ENCODE results near the gene DOCK10. TPM values are rescaled to one million over a fixed set of nuclear protein-coding genes. Genes with fewer than 3 reads are reported as not detected.

DOCK10 gene
- total RNA-seq, 2 experiments from 2014 or later = 191 to 198 TPM

DNA sequence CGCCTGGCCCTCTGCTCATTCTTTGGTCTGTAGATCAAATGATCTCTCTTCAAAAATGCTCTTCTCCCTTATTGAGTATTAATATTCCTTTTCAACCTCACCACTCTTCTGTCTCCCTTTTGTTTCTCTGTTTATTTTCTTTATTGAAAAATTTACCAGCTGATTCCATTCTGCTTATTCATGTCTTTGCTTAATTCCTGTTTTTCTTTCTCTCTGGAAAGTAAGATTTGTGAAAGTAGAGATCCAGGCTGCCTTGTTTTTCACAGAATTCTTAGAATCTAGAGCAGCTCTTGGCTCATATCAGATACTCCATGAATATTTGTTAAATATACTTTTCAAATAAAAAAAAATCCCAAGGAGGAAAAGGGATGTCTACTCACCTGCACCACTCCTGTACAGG, 157.0 kb downstream of the DOCK10 start:
- no peak for ATAC-seq
- Mint-ChIP-seq H3K4me1 (ENCODE audit: low read depth) (peaks cover 66% of the 10 kb centered on the region), H3K4me3 (no peak overlapping the region), H3K9me3 (no peaks in the 10 kb centered on the region), H3K27ac (peak overlapping the region; percentile 12), H3K36me3 (ENCODE audit: low read depth) (peaks cover 88% of the 10 kb centered on the region), H3K27me3 (no peaks in the 10 kb centered on the region)
- DNase-seq = no peak
- ChIA-PET POLR2A (interaction anchor here (0.8 kb wide), 1 partner anchor 104 kb away, joined by 3 read pairs; no protein-coding TSS in a partner anchor), CTCF (interaction anchor here (1.2 kb wide), 1 partner anchor 116 kb away, joined by 3 read pairs; no protein-coding TSS in a partner anchor)
- intact Hi-C loops (cut with micrococcal nuclease) = loop anchor here (5.0 kb wide), 1 partner anchor 117 kb away; no protein-coding TSS in a partner anchor
- TF ChIP-seq, protein P1, sequence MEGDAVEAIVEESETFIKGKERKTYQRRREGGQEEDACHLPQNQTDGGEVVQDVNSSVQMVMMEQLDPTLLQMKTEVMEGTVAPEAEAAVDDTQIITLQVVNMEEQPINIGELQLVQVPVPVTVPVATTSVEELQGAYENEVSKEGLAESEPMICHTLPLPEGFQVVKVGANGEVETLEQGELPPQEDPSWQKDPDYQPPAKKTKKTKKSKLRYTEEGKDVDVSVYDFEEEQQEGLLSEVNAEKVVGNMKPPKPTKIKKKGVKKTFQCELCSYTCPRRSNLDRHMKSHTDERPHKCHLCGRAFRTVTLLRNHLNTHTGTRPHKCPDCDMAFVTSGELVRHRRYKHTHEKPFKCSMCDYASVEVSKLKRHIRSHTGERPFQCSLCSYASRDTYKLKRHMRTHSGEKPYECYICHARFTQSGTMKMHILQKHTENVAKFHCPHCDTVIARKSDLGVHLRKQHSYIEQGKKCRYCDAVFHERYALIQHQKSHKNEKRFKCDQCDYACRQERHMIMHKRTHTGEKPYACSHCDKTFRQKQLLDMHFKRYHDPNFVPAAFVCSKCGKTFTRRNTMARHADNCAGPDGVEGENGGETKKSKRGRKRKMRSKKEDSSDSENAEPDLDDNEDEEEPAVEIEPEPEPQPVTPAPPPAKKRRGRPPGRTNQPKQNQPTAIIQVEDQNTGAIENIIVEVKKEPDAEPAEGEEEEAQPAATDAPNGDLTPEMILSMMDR (IDR thresholded peaks at IDR 0.05) = no peak

DNA sequence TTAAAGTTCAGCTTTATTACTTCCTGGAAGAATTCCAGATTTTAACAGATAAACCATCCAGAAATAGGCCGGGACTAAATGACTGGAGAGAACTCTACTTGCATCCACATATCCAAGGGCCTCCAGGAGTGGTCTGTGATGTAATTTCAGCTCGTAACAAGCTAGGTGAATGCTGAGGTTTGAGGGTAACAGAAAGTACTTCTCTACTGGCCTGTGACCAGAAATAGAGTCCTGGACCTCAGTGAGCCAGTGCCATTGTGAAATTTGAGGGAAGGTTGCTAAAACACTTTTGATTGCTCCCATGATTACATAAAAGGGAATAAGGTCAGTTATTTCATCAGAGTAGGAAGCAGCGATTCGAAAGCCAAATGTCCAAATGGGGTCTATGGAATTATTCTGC, 158.1 kb downstream of the DOCK10 start:
- TF ChIP-seq, protein P1 (IDR thresholded peaks at IDR 0.05) = no peak
- Mint-ChIP-seq H3K36me3 (ENCODE audit: low read depth) (peaks cover 86% of the 10 kb centered on the region), H3K4me3 (no peak overlapping the region), H3K9me3 (no peaks in the 10 kb centered on the region), H3K4me1 (ENCODE audit: low read depth) (peaks cover 62% of the 10 kb centered on the region), H3K27ac (peak overlapping the region; percentile 66), H3K27me3 (no peaks in the 10 kb centered on the region)
- ChIA-PET CTCF (interaction anchor here (1.2 kb wide), 1 partner anchor 8 kb away, joined by 4 read pairs; no protein-coding TSS in a partner anchor), POLR2A (interaction anchor here (1.6 to 1.8 kb wide), 2 partner anchors 11 to 14 kb away, joined by 3 to 9 read pairs; no protein-coding TSS in a partner anchor)
- intact Hi-C loops (cut with micrococcal nuclease) = no loop called here
- DNase-seq (no peak), ATAC-seq (no peak)

DNA sequence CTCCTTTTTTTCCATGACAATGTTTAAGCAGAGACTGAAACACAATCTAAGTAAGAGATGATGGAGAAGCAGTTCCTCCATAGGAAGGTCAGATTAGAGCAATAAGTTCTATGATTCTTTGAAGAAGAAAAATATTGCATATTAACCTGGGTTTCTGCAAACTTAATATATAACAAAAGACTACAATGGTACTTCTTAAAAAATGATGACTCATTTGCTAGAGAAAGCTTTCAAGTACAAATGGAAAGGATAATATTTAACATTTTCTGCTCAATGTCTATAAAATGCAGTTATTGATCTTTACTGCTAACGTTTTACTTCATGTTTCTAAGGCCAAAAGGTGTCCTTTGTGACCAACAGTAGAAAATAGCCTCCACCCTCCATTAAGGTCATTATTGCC, 158.6 kb downstream of the DOCK10 start:
- H3K9me3 Mint-ChIP-seq = no peaks in the 10 kb centered on the region
- peaks cover 61% of the 10 kb centered on the region for H3K4me1 Mint-ChIP-seq (ENCODE audit: low read depth)
- ChIA-PET POLR2A (interaction anchor here (1.6 to 1.8 kb wide), 2 partner anchors 12 to 14 kb away, joined by 3 to 9 read pairs; no protein-coding TSS in a partner anchor), CTCF (interaction anchor here (1.2 to 1.5 kb wide), 2 partner anchors 9 kb away, joined by 3 to 4 read pairs; no protein-coding TSS in a partner anchor)
- H3K4me3 Mint-ChIP-seq = no peak overlapping the region
- intact Hi-C loops (cut with micrococcal nuclease) = no loop called here
- DNase-seq (no peak), ATAC-seq (no peak)
- TF ChIP-seq, protein P1 (IDR thresholded peaks at IDR 0.05) = no peak
- peaks cover 88% of the 10 kb centered on the region for H3K36me3 Mint-ChIP-seq (ENCODE audit: low read depth)
- H3K27me3 Mint-ChIP-seq = no peaks in the 10 kb centered on the region
- peak overlapping the region; percentile 66 for H3K27ac Mint-ChIP-seq

DNA sequence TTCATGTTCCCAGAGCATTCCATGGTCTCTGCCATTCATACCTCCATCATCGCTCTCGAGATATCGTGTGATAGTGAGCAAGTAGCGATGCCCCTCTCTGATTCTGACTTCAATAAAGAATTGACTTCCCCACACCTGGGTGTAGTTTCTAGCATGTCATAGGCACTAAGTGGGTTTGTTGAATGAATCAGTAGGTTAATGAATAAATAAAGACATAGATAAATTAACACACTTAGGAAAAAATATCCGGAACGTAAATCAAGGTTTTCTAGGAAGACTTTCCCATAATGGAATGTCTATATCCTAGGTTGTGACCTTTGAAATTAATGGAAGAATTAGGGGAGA, 159.1 kb downstream of the DOCK10 start:
- TF ChIP-seq, protein P1 (IDR thresholded peaks at IDR 0.05) = no peak
- Mint-ChIP-seq H3K27me3 (no peaks in the 10 kb centered on the region), H3K9me3 (no peaks in the 10 kb centered on the region), H3K36me3 (ENCODE audit: low read depth) (peaks cover 89% of the 10 kb centered on the region), H3K4me1 (ENCODE audit: low read depth) (peaks cover 61% of the 10 kb centered on the region), H3K27ac (peak overlapping the region; percentile 66), H3K4me3 (no peak overlapping the region)
- ChIA-PET POLR2A (interaction anchor here (1.6 to 1.8 kb wide), 2 partner anchors 12 to 15 kb away, joined by 3 to 9 read pairs; no protein-coding TSS in a partner anchor), CTCF (interaction anchor here (1.1 to 1.5 kb wide), 3 partner anchors 8 to 119 kb away, joined by 3 to 4 read pairs (median 3); no protein-coding TSS in a partner anchor)
- DNase-seq (no peak), ATAC-seq (no peak)
- intact Hi-C loops (cut with micrococcal nuclease) = no loop called here

Measured in activated CD8-positive, alpha-beta T cell treated with anti-CD3 and anti-CD28 coated beads for 36 hours (primary cell).